Caco-2 (cell line): ENCODE data around the gene LRIG1. TPM values are rescaled to one million over a fixed set of nuclear protein-coding genes. Genes with fewer than 3 reads are reported as not detected.
A peak's percentile ranks its signal among the peaks of the same experiment; 100 is the strongest.

ENCODE experiments used
- BruUV-seq: library from RNA; stranded (reverse); fragments of 400-500 nt; replicated peaks from 2 replicates; lab custom pipeline; 2021; lab: Mats Ljungman, UMichigan
- CTCF ChIA-PET: fragments of 300-600 bp; sonication (Branson Sonifier 250); formaldehyde crosslinking; loops from one replicate; lab custom pipeline; 2022; ENCODE audit warnings: antibody characterized with exemption; lab: Charles Lee
- POLR2A ChIA-PET: fragments of 300-600 bp; sonication (Branson Sonifier 250); formaldehyde crosslinking; loops from one replicate; lab custom pipeline; 2022; ENCODE audit warnings: antibody characterized with exemption; lab: Charles Lee
- DNase-seq, 2 experiments: peaks; one replicate each; pipeline versions ENCODE4 v3.0.0 to v3.0.0-alpha.2; 2020 to 2022
- H3K27me3 ChIP-seq: replicated peaks from 2 replicates; pipeline ENCODE4 v1.6.0; 2011; ENCODE audit warnings: low read length; ENCODE audit not compliant: control insufficient read depth, insufficient read depth
- H3K36me3 ChIP-seq: 2 replicates; pipeline ENCODE4 v1.5.1; 2011; ENCODE audit warnings: low read length; ENCODE audit not compliant: control insufficient read depth, insufficient read depth
- H3K4me1 ChIP-seq: fragments of 250-450 bp; sonication (Bioruptor Pico); 2 replicates; pipeline ENCODE4 v1.5.1; 2020; ENCODE audit warnings: mild to moderate bottlenecking
- H3K4me3 ChIP-seq: 2 replicates; pipeline ENCODE4 v1.5.1; 2011; ENCODE audit warnings: low read depth, mild to moderate bottlenecking, control low read depth, low read length
- H3K9me3 ChIP-seq: fragments of 250-450 bp; sonication (Bioruptor Pico); 2 replicates; pipeline ENCODE4 v1.5.1; 2020; ENCODE audit warnings: mild to moderate bottlenecking, moderate library complexity
- H3K27ac Mint-ChIP-seq: one replicate; pipeline ENCODE4 v1.8.0; 2022; ENCODE audit warnings: mixed read lengths; ENCODE audit not compliant: unreplicated experiment
- H3K27me3 Mint-ChIP-seq: one replicate; pipeline ENCODE4 v1.8.0; 2022; ENCODE audit warnings: mixed read lengths; ENCODE audit not compliant: insufficient read depth, unreplicated experiment
- H3K36me3 Mint-ChIP-seq: one replicate; pipeline ENCODE4 v1.8.0; 2022; ENCODE audit warnings: mild to moderate bottlenecking, mixed read lengths; ENCODE audit not compliant: insufficient read depth, unreplicated experiment
- H3K4me1 Mint-ChIP-seq: one replicate; pipeline ENCODE4 v1.8.0; 2022; ENCODE audit warnings: low read depth, mixed read lengths; ENCODE audit not compliant: unreplicated experiment
- H3K4me3 Mint-ChIP-seq: one replicate; pipeline ENCODE4 v1.8.0; 2022; ENCODE audit warnings: mild to moderate bottlenecking, moderate library complexity, mixed read lengths; ENCODE audit not compliant: unreplicated experiment
- H3K9me3 Mint-ChIP-seq: one replicate; pipeline ENCODE4 v1.8.0; 2022; ENCODE audit warnings: mixed read lengths; ENCODE audit not compliant: unreplicated experiment
- intact Hi-C: fragments of 100-400 bp; cut with micrococcal nuclease; formaldehyde crosslinking; loops from one replicate; pipeline ENCODE4 v1.10.0; 2022; ENCODE audit not compliant: unreplicated experiment
- total RNA-seq: library from RNA; stranded (reverse); gene quantifications from 2 replicates; pipeline ENCODE4 v1.2.3, GENCODE V29; 2022
- TF ChIP-seq, protein P1 (sequence below), 2 experiments: fragments of 200-600 bp in 1 of 2; IDR thresholded peaks; 1 replicate in 1 of 2; 2 replicates in 1 of 2; pipeline versions ENCODE4 v1.5.1 to v1.8.0; 2011 to 2022; ENCODE audit warnings: antibody characterized with exemption in 1 of 2, control low read depth in 1 of 2, inconsistent platforms in 1 of 2, low read depth in 1 of 2, low read length in 1 of 2, mild to moderate bottlenecking in 1 of 2, moderate library complexity in 1 of 2; ENCODE audit not compliant: insufficient read depth in 1 of 2, severe bottlenecking in 1 of 2, unreplicated experiment in 1 of 2

The LRIG1 gene
- total RNA-seq, 1 experiment from 2014 or later = 43.4 TPM

GRCh38 chr3:66419036-66419435 lies 81.8 kb downstream of the LRIG1 start:
- Histone ChIP-seq H3K4me1 (peaks cover 19% of the 10 kb centered on the region), H3K27me3 (no peaks in the 10 kb centered on the region), H3K36me3 (0 out of 2 replicates have a peak, but pooled peaks cover 3% of the 10 kb centered on the region), H3K4me3 (no peak overlapping the region), H3K9me3 (peaks cover 10% of the 10 kb centered on the region)
- Mint-ChIP-seq H3K36me3 (peaks cover 41% of the 10 kb centered on the region), H3K9me3 (peaks cover 39% of the 10 kb centered on the region), H3K27ac (no peak overlapping the region), H3K4me1 (peaks cover 25% of the 10 kb centered on the region), H3K4me3 (no peak overlapping the region), H3K27me3 (no peaks in the 10 kb centered on the region)
- BruUV-seq = no TSS peak
- intact Hi-C loops = loop anchor here (5.0 kb wide), 1 partner anchor 43 kb away; no protein-coding TSS in a partner anchor
- CTCF ChIA-PET = no interaction called here
- no peak for DNase-seq
- TF ChIP-seq, protein P1, sequence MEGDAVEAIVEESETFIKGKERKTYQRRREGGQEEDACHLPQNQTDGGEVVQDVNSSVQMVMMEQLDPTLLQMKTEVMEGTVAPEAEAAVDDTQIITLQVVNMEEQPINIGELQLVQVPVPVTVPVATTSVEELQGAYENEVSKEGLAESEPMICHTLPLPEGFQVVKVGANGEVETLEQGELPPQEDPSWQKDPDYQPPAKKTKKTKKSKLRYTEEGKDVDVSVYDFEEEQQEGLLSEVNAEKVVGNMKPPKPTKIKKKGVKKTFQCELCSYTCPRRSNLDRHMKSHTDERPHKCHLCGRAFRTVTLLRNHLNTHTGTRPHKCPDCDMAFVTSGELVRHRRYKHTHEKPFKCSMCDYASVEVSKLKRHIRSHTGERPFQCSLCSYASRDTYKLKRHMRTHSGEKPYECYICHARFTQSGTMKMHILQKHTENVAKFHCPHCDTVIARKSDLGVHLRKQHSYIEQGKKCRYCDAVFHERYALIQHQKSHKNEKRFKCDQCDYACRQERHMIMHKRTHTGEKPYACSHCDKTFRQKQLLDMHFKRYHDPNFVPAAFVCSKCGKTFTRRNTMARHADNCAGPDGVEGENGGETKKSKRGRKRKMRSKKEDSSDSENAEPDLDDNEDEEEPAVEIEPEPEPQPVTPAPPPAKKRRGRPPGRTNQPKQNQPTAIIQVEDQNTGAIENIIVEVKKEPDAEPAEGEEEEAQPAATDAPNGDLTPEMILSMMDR (IDR thresholded peaks at IDR 0.05; ENCODE audit: insufficient read depth in 1 of 2, low read depth in 1 of 2, low read length in 1 of 2, severe bottlenecking in 1 of 2, unreplicated experiment in 1 of 2) = no peak
- POLR2A ChIA-PET = no interaction called here

DNA sequence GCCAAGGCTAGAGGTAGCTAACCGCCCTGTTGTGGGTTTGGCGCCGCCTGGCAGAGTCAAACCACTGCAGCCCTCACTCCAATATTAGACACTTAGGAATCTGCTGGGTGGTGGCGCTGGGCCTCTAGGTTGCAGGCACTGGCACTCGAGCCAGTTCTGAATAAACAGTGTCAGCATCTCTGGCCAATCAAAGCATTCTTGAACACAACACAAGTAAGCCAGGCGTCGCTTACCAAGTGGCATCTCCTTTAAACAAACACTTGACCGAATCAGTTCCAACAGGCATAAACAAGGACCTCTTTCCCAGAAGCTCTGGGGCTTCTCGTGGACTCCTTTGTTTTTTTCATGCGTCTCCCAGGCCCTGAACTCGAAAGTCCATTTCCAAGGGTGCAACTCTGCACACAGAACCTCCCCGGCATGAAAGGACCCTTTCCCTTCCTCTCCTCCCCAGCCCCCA lies 82.3 kb downstream of the LRIG1 start:
- Histone ChIP-seq H3K9me3 (peaks cover 10% of the 10 kb centered on the region), H3K4me3 (no peak overlapping the region), H3K4me1 (peaks cover 19% of the 10 kb centered on the region), H3K27me3 (no peaks in the 10 kb centered on the region), H3K36me3 (0 out of 2 replicates have a peak, but pooled peaks cover under 1% of the 10 kb centered on the region)
- POLR2A ChIA-PET = no interaction called here
- TF ChIP-seq, protein P1 (IDR thresholded peaks at IDR 0.05; ENCODE audit: insufficient read depth in 1 of 2, low read depth in 1 of 2, low read length in 1 of 2, severe bottlenecking in 1 of 2, unreplicated experiment in 1 of 2) = no peak
- intact Hi-C loops = loop anchor here (5.0 kb wide), 1 partner anchor 44 kb away; no protein-coding TSS in a partner anchor
- no peak for DNase-seq
- Mint-ChIP-seq H3K27ac (no peak overlapping the region), H3K4me1 (peaks cover 25% of the 10 kb centered on the region), H3K36me3 (peaks cover 39% of the 10 kb centered on the region), H3K9me3 (peaks cover 39% of the 10 kb centered on the region), H3K4me3 (no peak overlapping the region), H3K27me3 (no peaks in the 10 kb centered on the region)
- BruUV-seq = no TSS peak
- CTCF ChIA-PET = no interaction called here

DNA sequence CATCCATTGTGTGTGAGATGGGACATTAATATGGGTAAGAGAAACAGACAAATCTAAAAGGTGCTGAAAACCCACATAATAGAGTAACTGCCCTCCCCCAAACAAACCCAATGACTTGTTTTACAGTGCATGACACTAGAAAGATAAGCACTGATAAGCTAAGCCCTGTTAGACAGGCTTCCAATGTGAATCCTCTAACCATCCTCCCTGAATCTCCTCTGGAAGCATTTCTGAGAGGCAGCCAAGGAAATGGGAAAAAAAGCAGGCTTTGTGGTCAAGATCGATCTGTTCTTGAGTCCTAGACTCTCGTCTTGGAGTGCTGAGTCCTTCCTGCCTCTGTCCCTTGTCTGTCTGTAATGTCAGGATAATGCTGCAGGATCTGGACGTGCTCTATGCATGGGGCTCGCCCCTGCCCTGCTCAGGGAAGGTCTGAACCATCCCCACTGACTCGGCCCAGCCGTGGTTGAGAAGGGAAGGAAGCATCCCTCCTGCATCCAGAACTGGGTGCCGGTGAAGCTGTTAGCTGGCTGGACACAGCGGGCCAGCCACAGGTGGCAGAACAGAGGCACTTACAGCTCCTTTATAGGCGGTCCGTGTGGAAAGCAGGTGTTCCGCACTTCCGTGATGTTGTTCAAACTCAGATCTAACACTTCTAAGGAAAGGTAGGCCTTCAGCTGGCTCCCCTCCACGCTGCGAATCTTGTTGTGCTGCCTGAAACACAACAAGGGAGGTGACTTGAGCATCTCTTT lies 84.1 kb downstream of the LRIG1 start:
- Mint-ChIP-seq H3K4me1 (peaks cover 25% of the 10 kb centered on the region), H3K4me3 (no peak overlapping the region), H3K27ac (peak overlapping the region; percentile 35), H3K36me3 (peaks cover 39% of the 10 kb centered on the region), H3K9me3 (peaks cover 28% of the 10 kb centered on the region), H3K27me3 (no peaks in the 10 kb centered on the region)
- DNase-seq = peak in 1 of 2 experiments; percentile 17
- Histone ChIP-seq H3K4me3 (no peak overlapping the region), H3K9me3 (peaks cover 6% of the 10 kb centered on the region), H3K4me1 (peaks cover 19% of the 10 kb centered on the region), H3K27me3 (no peaks in the 10 kb centered on the region), H3K36me3 (no peaks in the 10 kb centered on the region)
- TF ChIP-seq, protein P1 (IDR thresholded peaks at IDR 0.05; ENCODE audit: insufficient read depth in 1 of 2, low read depth in 1 of 2, low read length in 1 of 2, severe bottlenecking in 1 of 2, unreplicated experiment in 1 of 2) = no peak
- intact Hi-C loops = loop anchor here (5.0 kb wide), 1 partner anchor 46 kb away; no protein-coding TSS in a partner anchor
- ChIA-PET CTCF (no interaction called here), POLR2A (interaction anchor here (0.6 kb wide), 1 partner anchor 286 kb away, joined by 13 read pairs; no protein-coding TSS in a partner anchor)
- no TSS peak for BruUV-seq
